Retina (tissue), 1 donor: ENCODE measurements around the gene PPP1R10.
"Not testable (repeated sequence)": the region's sequence is repeated elsewhere in the genome, so short reads cannot be mapped to it uniquely, and the experiment has no call there.

Source experiments
- DNase-seq: peaks from one replicate; pipeline ENCODE4 v3.0.0-alpha.2; 2016

PPP1R10 gene

DNA sequence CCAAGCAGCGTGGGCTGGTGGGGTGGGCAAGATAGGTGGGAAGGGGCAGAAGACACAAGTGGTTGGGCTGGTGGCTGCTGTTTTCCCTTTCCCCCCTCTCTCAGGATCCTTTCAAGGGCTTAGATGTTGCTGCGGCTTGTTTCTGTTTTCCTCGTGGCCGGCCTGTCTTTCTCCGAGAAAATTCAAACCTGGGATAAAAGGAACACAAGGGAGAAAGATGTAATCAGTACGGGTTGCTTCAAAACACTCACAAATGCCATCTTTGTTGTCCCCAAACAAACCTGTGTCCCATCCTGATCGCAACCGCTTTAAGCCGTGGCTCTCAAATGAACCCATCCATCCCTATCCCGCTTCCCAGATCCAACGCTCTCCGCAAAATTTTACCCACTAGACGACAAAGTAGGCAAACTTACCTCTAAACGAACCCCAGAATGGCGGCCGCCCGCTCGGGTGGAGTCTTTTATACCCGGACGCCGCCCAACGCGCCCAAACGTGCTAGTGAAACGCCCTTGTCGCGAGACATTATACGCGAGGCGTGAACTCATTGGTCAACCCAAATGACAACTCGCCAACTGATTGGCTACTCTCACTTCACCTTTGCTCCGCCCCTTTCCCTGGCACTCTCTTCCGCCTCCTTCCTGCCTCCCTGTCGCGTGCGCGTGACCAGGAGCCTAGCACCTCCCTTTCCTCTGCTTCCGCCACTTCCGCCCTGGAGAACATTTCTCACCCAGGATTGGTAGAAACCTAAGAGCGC is at the start of gene PPP1R10:
Gene PPP1R10 (minus strand): TSS at position 433 of the 754 bp plus-strand sequence. CDS start 7,299 bp downstream, outside the sequence.
- peak; percentile 100 for DNase-seq

GRCh38 chr6:30666300-30666699 is 49.3 kb upstream of the PPP1R10 start:
- DNase-seq = not testable (repeated sequence)

- DNase-seq = no peak
Measured at GRCh38 chr6:30664994-30665767, 48.1 kb upstream of the PPP1R10 start.

DNA sequence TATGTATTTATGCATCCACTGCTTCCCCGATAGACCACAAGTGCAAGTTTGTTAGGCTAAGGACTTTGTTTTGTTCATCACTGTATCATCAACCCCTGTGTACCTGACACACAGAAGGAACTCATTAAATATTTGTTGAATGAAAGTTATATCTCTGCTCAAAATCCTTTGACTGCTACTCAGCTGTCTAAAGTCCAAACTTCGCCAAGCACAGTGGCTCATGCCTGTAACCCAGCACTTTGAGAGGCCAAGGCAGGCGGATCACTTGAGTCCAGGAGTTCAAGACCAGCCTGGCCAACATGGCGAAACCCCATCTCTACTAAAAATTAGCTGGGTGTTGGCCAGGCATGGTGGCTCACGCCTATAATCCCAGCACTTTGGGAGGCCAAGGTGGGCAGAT is 40.9 kb upstream of the PPP1R10 start:
- DNase-seq = not testable (repeated sequence)

DNA sequence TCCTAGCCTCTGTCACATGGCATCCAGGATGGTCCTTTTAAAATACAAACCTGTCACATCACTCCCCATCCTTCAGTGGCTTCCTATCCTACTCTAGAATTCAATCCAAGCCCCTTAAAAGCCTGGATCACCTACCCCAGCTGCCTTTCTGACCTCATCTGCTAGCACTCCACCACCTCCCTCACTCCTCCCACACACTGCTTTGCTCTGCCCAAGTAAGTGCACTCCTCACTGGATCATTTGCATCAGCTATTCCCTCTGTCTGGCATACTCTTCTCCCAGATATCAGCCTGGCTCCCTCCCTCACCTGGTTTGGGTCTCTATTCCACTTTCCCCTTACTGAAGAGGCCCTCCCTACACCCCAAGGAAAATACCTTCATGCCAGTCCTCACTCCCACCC is 40.4 kb upstream of the PPP1R10 start:
- no peak for DNase-seq

GRCh38 chr6:30656513-30656912 is 39.5 kb upstream of the PPP1R10 start:
- DNase-seq = no peak

GRCh38 chr6:30655743-30656094 is 38.7 kb upstream of the PPP1R10 start:
- DNase-seq = no peak

DNA sequence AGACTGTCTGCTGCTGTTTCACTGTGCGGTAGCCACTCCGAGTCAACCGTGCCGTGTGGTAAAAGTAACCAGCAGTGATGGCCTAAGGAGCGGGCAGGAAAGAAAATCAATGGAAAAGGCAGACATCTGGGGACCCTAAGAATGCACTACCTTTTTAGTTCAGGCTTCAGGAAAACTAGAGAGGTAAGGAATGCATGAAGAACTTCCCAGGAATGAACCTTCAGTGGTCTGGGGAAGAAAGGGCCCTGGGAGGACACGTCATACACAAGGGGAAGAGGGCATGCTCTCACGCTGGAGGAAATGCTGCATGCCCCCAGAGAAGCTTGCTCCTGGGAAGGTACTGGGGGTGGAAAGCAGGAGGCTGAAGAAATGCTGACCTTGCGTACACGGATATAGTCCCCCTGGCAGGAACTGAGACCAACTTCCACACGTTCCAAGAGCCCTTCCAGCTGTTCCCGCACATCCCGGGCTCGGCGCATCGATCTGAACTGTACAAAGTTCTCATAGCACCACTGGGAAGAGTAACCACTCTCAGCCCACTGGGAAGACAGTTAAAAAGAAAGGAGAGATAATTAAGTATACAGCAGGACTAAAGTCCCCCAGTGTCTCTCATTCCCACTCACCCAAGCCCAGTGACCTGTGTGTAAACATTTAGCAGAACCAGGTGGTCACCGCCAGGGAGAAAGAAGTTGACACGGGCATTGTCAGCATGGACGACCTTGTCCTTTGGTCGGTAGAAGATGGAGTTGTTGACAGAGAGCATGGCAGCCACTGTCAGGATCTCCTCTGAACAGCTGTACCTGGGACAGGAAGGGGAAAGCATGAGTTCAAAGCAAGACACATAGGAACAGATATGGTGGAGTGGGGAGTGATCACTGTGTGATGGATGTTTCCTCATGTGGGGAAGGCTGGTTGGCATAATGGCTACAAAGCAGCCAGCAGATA is 38.0 kb upstream of the PPP1R10 start:
- no peak for DNase-seq

DNA sequence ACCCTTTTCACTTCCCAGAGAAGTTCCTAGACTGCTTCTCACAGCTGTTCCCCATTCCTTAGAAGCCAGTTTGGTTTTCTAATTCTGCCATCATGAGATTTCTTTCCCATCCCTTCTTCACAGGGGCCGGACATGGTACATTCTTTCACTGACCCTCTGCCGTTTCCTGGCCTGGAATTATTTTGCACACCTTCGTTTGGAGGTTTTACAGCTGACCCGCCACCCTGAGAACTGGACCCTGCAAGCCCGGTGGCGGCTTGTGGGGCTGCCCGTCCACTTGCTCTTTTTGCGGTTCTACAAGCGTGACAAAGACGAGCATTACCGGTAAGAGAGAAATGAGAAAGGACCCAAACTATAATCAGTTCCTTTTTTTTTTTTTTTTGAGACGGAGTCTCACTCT is 34.1 kb upstream of the PPP1R10 start:
- no peak for DNase-seq

DNA sequence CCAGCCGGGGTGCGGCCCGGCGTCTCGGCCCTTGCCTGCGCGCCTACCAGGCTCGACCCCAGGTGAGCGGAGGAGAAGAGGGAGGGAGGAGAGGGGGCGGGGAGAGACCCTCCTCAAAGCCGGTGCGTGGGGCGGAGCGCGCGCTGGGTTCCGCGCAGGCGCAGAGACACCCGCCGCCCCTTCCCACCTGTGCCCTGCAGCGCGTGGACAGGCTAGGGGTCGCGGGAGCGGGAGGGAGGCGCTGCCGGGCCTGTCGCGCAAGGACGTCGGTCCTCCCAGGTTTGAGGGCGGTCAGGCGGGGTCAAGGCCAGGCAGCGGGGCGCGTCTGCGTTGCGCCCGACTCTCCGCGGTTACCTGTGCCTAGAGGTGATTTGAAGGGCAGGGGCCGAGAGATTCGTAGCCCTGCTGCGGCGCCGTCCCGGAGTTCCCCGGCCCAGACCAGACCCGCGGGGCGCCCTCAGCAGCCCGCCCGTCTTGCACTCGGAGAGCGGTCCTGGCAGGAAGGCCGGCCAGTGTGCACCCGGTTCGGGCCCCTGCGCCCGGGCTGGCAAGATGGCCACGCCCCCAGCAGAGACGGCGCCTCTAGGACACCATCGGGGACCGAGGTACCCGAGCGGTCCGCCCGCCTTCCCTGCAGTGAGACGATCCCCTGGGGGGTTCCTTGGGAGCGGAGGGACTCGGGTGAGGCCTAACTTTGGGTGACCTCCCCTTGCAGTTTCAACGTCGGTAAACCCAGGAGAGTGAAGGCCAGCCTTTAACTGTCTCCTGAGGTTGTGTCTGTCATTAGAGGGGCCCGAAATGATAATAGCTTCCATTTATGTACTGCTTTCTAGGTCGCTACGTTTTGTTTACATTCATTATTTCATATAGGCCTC is 30.4 kb upstream of the PPP1R10 start:
- peak; percentile 96 for DNase-seq

- DNase-seq = no peak
Measured at GRCh38 chr6:30646450-30647241, 29.6 kb upstream of the PPP1R10 start, which contains the start of gene C6orf136. Gene C6orf136, plus strand, starts transcription at chr6:30647133. Its CDS starts 99 bp downstream, at chr6:30647232.

- no peak for DNase-seq
Measured at GRCh38 chr6:30645989-30646388, 28.9 kb upstream of the PPP1R10 start.

DNA sequence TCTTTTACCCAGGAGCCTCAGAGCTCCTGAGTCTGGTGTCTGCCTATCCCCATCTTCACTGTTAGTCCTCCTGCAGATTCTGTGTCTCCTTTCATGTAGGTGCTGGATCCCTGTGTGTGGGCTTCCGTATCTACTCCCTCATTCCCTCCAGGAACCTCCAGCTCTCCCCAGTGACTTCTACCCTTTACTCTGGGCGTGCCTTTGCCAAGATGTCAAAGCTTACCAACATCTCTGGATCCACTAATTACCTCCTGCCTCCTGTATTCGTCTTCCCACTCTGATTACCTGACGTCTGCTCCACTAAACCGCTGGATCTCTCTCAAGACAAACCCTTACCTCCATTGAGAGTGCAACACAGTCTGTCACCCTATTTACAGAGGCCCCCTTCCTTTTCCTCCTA is 27.7 kb upstream of the PPP1R10 start:
- DNase-seq = no peak

DNA sequence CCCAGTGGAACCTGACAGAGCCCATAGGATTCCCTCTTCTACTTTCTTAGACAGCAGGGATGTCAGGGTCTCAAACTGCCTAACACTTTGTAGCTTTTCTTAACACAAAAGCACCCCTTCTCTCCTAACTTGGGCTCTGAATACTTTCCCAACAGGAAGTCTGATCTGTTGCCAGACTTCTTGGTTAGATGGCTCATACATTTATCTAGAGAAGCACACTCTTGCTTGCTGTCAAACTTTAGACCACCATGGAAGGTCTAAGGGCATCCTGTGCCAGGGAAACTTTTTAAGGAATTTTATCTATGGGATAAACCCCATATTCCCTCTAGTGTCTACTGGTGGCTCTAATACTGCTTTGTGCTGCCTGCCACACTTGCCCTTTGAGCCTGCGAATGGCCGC is 26.6 kb upstream of the PPP1R10 start:
- DNase-seq = no peak

DNA sequence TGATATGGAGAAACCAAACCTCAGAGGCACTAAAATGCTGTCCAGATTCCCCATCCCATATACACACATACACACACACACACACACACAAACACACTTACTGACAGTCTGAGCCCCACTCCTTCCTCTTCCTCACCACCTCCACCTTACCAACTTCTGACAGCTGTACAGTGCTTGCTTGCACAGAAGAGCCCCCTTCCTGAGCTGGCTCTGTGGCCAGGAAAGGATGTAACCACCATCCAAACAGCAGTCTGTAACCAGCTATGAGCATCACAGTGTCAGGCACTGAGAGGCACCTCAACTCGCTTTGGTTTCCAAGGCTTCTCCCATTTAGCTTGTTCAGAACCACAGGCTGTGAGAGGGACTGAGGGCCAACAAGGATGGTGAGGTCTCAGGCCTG is 24.0 kb upstream of the PPP1R10 start:
- DNase-seq = no peak

- DNase-seq = no peak
Measured at GRCh38 chr6:30640481-30640880, 23.4 kb upstream of the PPP1R10 start.

DNA sequence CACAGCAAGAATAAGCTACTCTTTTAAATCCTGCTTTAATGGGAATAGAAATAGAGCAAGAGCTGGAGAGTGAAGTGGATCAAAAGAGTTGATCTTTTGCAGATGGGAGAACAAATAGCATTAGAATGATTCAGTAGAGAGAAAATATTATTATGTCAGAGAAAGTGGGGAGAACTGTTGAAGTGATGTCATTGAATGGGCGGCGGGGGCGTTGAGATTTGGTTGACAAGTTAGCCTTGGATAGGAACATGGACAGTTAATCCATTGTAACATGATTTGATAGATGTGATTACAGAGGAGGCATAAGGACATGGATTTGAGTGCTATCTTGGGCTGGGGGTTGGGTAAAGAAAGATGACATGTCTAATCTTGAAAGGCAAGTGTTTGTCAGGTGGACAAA is 18.8 kb upstream of the PPP1R10 start:
- DNase-seq = no peak

- peak; percentile 94 for DNase-seq
Measured at GRCh38 chr6:30626484-30627366, 9.7 kb upstream of the PPP1R10 start, which contains the start of gene ATAT1. Gene ATAT1, plus strand, starts transcription at chr6:30626874.

DNA sequence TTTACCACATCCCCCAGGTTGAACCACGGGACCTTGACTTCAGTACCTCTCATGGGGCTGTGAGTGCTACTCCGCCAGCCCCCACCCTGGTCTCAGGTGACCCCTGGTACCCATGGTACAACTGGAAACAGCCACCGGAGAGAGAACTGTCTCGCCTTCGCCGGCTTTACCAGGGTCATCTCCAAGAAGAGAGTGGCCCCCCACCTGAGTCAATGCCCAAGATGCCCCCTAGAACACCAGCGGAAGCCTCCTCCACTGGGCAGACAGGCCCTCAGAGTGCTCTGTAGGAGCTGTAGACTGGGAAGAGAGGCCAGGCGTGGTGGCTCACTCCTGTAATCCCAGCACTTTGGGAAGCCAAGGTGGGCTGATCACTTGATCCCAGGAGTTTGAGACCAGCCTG is 8.5 kb upstream of the PPP1R10 start:
- DNase-seq = no peak

DNA sequence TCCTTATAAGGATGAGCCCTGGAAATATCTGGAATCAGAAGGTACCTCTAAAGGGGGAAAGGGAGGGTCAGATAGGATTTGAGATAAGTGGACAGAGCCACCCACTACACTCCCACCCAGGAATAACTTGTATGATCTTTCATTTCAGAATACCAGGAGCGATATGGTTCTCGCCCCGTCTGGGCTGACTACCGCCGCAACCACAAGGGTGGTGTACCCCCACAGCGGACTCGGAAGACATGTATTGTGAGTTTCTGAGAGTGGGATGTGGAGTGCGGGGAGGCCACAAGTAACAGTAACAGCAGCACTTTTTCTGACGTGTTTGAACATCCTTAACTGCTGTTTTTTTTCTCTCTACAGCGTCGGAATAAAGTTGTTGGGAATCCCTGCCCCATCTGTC is 2.5 kb upstream of the PPP1R10 start:
- DNase-seq = no peak
